CD4-positive, alpha-beta T cell treated with Interleukin-15 for 4 hours (primary cell): ENCODE results near the gene IPO7.
"Not testable (repeated sequence)": the region's sequence is repeated elsewhere in the genome, so short reads cannot be mapped to it uniquely, and the experiment has no call there.

Source experiments
- DNase-seq: peaks from one replicate; pipeline ENCODE4 v3.0.0-alpha.2; 2020; ENCODE audit warnings: low spot score

IPO7 gene

DNA sequence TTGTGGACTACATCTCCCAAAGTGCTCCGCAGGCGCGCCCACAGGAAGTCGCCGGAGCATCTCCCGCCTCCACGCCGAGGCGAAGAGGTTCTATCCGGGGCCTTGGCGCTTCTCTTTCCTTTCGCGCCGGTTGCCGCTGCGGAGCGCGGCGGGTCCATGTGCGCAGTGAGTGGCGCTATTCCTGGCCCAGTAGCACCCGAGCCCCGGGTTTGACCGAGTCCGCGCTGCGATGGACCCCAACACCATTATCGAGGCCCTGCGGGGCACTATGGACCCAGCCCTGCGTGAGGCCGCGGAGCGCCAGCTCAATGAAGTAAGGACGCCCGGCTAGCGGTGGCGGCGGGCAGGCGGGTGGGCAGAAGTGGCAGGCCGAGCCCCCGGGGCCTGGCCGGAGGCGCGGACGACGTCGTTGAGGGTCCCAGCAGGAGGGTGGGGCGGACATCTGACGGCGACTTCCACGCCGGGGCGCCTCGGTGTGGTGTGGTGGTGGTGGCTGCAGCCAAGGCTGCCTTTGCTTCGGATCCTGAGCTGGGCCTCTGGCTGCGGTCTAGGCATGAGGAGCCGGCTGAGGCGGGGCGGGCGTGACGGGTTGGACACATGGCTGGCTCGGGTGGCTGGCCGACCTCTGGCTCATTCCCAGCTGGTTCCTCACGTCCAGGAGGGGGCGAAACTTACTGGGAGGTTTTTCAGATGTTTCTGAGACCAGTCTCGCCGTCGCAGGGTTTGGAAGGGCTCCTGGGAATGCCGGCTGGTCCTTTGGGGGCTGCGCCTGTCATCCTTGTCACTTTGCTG, at the start of gene IPO7:
Gene IPO7, plus strand, starts transcription at position 118 of the 792 bp plus-strand sequence. Its CDS starts 112 bp downstream, at position 230.
- peak; percentile 86 for DNase-seq

DNA sequence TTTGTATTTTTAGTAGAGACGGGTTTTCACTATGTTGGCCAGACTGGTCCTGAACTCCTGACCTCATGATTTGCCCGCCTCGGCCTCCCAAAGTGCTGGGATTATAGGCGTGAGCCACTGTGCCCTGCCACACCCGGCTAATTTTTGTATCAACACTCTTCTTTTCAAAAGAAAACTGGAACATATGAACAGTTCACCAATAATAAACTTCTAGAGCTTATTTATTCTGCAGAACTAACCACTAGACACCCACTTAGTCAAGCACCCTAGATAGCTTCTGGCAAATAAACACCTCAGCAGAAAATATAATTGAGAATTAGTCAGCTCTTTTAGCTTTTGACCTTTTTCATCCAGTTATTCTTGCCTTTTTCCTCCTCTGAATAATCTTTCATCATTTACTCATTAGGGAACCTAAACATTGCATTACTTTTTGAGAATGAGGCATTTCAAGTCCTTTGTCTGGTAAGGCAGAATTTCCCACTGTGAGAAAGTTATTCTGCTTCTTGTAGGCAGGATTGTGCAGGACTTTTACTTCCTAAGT, 42.7 kb upstream of the IPO7 start:
- no peak for DNase-seq

DNA sequence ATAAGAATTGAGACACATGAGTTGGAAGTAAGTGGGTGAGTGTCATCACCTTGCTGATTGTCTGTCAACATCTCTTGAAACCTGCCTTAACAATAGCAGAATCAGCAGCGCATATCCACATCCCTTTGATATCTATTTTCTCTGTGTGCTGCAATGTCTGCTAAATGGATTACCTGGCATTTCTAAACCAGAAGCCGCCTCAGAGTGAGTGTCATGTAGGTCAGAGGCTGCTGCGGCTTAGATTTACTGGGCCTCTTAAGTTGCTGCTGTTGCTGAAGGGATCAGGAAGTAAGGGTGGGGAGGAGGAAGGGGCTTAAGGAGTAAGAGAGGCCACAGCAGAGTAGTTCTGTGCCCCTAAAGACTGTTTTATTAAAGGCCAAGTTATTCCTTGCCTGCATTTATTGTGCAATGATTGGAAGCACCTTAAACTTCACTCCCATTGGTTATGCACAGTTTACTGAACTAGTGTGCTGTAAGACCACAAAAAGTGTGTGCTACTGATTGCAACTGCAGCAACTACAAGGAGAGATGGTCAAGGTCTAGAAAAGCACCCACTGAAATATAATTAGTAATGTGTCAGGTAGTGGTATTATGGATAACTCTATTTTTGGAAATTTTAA, 40.3 kb upstream of the IPO7 start:
- DNase-seq, result no peak

DNA sequence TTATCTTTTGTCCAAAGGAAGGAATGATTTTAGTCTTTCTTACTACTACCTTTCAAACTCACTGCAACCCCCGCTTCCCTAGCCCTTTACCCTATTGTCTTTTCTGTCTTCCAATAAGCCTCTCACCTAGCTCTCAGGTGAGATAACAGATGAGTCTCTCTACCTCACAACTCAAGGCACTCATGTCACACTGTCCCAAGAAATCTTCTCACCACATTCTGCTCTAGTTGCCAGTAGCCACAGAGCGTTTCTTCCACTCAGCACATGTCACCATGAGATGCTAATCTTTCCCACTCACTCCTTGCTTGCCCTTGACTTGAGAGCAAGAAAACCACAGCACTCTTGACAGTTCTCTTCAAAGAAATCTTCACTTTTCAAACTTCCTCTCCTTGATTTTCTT, 37.4 kb upstream of the IPO7 start:
- no peak for DNase-seq

DNA sequence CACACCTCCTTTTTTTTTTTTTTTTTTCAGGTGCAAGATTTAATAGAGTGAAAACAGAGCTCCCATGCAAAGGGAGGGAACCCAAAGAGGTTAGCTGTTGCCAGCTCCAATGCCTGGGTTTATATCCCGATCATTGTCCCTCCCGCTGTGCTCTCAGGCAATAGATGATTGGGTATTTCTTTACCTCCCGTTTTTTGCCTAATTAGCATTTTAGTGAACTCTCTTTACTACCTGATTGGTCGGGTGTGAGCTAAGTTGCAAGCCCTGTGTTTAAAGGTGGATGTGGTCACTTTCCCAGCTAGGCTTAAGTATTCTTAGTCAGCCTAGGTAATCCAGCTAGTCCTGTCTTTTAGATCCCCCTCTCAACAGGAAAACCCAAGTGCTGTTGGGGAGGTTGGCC, 36.7 kb upstream of the IPO7 start:
- not testable (repeated sequence) for DNase-seq

DNA sequence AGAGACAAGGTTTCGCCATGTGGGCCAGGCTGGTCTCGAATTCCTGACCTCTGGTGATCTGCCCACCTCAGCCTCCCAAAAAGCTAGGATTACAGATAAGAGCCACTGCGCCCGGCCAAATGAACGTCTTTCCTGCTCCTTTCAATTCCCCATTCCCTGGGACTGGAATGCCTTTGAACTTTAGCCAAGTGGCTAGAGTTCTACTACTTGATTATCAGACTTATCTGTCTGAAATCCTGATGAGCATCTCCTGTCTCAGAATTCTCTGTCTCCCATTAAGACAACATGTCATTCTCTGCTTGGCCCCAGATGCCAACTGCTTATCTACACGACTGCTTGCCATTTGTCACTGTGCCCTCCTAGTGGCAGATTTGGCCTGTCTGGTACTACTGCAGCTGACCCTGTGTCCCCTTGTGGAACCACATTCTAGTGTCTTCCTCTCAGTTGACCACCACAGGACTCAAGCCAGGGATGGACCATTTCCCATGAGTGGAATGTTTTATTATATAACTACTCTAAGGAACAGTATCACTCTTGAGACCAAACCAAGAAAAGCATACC, 33.1 kb upstream of the IPO7 start:
- DNase-seq, result no peak

DNA sequence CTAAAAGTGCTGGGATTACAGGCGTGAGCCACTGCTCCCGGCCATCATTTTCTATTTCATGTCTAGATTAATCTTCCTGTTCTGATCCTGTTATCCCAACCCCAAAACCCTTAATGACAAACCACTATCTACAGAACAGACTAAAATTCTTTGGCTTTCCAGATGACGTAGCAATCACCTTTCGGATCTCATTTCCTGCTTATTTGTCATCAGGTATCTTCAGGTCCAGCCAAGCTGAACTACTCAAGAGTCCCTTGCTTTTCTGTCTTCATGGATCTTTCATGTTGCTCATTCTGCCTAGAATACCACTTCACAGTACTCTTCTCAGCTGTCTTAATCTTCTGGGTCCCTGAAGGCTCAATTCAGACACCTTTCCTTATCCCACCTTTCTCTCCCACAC, 27.4 kb upstream of the IPO7 start:
- DNase-seq, result no peak

DNA sequence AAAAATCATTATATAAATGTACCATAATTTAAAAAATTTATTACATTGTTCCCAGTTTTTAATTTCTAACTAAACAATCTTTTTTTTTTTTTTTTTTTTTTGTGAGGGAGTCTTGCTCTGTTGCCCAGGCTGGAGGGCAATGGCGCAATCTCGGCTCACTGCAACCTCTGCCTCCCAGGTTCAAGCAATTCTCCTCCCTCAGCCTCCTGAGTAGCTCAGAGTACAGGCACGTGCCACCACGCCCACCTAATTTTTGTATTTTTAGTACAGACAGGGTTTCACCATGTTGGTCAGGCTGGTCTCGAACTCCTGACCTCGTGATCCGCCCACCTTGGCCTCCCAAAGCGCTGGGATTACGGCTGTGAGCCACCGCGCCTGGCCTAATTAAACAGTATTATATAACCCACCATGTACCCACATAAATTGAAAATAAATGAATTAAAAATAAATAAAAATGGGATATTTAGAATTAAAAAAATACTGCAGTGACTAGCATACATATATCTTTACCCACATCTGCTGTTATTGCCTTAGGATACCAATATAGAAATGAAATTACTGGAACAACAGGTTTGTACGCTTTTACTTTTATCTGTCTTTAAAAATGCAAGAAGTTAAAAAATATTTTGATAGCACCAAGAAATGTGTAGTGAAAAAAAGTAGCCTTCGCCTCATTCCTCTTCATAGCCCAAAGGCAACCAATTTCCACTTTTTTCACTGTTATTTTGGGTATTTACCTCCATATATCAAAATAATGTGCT, 23.4 kb upstream of the IPO7 start:
- DNase-seq, result not testable (repeated sequence)

DNA sequence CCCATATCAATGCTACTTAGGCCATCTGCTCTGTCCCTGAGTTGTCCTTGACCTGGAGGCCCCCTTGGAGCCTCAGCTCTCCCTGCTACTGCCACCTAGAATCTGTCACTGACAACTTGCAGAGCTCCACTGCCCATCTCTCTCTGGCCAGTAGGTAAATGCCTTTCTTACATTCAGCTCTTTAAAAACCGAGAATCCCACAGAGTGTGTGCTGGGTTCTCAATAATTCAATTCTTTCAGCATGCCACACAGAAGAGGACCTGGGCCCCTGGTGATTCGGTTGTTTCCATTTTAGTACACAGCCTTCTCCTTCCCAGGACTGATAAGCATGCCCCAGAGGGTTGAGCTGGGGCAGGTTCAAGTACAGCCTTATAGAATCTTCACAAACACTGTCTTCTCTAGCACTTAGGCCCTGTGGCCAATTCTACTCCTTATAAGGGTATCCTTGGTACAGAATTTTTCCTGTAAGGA, 22.0 kb upstream of the IPO7 start:
- DNase-seq, result no peak

DNA sequence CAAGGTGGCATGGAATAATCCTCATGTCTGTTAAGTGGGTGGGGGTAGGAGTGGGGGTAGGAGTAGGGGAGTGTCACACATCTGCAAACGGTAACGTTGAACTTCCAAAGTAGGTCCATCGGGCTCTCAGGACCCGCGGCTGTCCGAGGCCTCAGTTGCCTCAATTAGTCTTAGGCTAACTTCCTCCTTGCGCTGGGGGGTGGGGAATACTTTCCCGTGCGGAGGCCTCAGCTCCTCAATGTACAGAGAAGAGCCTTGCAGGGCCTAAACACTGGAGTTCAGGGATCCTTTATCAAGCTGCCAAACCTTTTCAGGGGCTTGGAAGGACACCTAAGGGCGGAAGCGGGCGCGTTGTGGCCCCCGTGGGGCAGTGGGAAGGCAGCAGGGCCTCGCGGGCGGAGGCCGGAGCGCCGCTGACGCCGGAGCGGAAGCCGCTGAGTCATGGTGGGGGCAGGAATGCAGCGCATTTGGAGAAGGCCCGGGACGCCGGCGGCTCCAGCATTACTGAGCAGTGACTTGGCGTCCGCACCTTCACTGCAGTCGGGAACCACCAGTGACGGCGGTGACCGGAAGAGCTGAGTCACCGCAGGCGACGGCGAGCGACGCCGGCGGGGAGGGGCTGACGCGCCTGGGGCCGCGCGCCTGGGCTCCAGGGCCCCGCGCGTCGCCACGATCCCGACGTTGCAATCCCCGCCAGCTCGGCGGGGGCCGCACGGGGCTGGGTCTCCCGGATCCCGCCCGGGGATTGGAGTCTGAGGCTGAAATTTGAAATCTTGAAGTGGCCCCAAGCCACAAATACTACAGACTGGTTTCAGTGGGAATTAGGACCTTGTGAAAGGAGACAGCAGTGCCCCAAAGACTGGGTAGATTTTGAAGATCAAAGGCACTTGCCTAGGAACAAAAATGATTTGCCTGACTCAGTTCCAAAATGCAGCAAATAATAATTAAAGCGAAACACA, 20.2 kb upstream of the IPO7 start:
- DNase-seq, result peak; percentile 80

DNA sequence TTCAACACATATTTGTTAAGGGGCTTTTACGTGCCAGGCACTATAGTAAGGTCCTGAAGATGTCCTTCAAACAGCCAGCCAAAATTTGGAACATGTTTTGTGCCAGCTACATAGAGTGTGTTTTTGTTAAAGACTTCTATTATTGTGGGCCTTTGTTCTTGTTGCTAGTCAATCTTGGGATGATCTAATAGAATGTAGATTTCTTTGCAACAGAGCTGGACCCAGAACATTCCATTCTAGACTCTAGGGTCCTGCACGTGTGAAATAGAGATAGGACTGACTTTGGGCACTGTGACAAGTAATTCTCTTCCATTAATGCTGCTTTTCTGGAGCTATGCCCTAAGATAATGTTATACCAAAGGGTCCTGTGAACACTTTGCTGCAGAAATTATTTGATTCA, 16.9 kb upstream of the IPO7 start:
- no peak for DNase-seq

DNA sequence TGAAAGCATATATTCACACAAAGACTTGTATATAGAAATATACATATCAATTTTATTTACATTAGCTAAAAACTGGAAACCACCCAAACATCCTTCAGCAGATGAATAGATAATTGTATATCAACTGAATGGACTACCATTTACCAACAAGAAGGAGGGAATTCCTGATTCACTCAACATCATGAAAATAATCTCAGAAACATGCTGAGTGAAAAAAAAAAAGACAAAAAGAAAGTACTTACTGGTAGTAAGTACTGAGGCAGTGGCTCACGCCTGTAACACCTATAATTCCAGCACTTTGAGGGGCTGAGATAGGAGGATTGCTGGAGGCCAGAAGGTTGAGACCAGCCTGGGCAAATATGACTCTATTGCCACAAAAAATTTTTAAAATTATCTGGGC, 7.4 kb upstream of the IPO7 start:
- DNase-seq, result no peak

DNA sequence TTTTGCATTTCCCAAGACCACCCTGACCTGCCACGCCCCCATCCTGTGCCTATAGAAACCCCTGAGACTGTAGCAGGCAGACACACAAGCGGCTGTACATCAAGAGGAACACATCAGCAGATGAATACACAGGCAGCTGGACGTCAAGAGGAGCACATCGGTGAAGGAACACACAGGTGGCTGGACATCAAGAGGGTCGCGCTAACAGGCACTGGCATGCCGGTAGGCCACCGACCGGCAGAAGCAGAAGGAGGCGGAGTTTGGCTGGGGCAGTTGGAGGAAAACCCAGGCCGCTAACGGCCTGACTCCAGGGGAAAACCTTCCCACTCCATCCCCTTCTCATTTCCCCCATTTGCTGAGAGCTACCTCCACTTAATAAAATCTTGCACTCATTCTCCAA, 5.4 kb upstream of the IPO7 start:
- no peak for DNase-seq

DNA sequence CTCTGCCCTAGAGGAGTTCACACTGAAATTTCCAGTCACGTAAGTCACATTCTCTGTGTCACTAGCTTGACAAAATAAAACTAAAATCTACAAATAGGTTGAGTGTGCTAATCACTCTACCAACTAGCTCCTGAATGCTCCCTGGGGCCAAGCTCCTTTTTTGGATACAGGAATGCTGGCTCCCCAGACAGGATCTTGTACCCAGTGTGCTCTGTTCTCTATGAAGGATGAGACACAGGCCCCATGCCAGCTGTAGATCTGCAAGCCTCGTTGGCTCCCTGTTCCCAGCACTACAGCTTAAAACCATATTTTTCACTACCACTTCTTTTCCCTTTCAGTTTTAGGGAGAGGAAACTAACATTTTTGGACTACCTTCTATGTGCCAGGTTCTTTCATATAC, 3.7 kb upstream of the IPO7 start:
- no peak for DNase-seq

DNA sequence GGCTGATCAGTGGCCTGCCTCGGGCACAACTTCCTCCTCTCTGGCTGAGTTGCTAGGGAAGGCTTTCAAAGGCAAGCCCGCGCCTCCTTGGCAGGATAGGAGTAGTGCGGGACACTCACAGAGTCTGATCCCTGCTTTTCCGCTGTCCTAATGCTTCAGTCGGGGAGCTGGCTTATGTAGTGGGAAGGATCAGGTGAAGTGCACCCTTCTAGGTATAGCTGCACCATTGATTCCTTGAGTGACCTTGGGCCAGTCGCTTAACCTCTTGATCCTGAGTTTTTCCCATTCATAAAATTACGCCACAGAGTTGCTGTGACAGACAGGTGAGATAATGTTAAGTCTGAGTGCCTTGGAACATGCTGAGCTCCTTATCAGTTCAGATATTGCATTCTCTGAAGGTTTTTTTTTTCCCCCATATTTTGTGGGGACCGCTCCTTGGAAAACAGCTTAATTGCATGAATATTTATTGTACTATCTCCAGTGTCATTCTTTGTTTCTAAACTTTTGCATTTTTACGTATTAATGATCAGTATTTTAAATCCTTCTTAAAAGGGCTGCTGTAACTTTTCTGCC, 961 bp downstream of the IPO7 start:
- no peak for DNase-seq

DNA sequence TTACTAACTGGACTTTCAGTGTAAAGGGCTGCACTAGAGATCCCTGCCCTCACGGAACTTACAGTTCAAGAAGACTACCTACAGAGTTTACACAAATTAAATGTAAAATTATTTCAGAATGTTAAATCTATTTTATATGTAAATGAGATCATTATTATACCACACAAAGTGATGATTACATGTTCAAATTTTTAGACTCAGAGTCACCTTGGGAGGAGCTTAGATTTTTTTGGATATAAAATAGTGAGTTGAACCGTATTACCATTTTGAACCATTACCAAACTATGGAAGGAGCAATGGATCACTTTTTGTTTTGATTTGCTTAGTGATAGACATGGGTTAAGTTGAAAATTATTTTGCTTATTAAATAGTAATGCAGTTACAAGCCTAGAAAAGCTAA, 1.6 kb downstream of the IPO7 start:
- DNase-seq, result no peak

DNA sequence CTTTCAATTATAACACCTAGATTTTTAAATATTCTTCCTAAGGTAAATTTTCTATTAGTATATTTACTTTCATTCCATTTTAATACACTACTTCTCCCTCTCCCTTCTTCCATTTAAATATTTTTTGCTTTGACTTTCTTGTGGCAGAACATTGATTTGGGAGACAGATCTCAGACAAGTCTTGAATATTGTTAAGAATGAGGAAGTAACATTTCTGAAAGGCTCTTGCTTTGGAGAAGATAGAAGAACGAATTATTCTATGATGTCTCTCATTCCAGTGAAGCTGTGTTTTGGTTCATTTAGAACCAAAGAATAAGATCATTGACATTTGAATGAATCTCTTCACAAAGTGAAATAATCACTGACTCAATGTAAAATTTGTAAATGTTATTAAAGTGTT, 2.4 kb downstream of the IPO7 start:
- DNase-seq, result no peak

DNA sequence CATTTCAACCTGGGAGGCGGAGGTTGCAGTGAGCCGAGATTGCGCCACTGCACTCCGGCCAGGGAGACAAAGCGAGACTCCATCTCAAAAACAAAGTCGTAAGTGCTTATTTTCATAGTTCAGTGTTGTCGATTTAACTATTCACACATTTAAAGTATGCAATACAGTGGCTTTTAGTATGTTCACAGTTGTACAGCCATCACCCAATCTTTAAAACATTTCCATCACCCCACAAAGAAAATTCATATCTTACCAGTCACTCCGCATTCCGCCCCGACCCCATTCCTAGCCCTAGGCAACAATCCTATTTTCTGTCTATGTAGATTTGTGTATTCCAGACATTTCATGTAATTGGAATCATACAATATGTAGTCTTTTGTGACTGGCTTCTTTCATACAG, 11.9 kb downstream of the IPO7 start:
- no peak for DNase-seq

DNA sequence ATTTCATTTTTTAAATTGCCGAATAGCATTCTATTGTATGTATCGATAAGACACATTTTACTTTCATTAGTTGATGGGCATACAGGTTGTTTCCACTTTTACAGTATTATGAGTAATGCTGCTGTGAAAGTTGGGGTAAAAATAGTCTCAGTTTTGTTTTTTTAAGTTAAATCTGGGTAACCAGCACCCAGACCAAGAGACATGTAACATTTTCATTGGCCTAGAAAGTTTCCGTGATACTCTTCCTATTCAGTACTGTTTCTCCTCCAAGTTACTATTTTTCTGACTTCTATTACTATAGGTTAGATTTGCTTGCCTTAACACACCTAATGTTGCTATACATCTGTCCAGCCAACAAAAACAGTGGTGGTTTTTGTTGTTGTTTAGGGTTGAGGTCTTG, 12.3 kb downstream of the IPO7 start:
- DNase-seq, result no peak

DNA sequence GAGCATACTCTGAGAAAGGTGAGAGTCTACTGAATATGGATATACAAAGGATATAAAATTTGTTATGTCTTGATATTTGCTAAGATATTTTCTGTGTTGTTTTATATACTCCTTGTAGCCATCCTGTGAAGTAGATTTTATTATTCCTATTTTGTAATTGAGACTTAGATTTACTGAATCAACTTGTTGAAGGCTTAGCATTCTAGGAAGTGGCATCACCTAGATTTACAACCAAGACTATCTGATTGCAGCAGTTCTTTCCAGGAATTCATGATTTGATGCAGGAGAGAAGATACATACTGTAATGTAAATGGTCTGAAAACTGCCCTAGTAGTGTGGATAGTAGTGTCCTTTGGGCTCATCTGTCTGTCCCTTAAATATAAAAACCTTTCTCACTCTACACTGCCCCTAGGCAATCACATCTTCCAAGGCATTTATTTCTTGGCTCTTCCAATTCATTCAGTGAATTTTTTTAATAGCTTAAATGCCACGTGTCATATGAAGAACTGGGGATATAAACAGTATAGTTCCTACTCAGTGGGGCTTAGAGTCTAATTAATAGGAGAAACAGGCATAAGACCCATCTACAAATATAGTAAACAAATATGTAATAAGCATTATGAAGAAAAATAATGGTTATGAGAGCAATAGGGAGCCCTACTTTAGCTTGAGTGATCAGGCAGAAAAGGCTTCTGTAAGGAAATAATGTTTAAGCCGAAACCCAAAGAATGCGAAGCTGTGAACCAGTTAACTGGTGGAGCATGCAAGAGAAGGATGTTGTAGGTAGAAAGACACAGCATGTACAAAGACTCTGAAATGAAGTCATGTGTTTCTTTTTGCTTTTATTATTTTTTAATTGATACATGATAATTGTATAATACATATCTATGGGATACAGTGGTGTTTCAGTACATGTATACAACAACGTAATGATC, 13.6 kb downstream of the IPO7 start:
- DNase-seq, result no peak
